Urinary bladder (tissue), 4 donors: ENCODE results near the gene PARS2. TPM values are rescaled to one million over a fixed set of nuclear protein-coding genes. Genes with fewer than 3 reads are reported as not detected.
A peak's percentile ranks its signal among the peaks of the same experiment; 100 is the strongest.

Experiments used
- DNase-seq: peaks from one replicate; pipeline ENCODE4 v3.0.0-alpha.2; 2015; ENCODE audit errors: extremely low spot score
- H3K27ac ChIP-seq: one replicate; pipeline ENCODE4 v1.5.1; 2013; ENCODE audit warnings: low read depth, mild to moderate bottlenecking, moderate library complexity
- H3K36me3 ChIP-seq: one replicate; pipeline ENCODE4 v1.6.1; 2013; ENCODE audit warnings: mild to moderate bottlenecking, moderate library complexity; ENCODE audit not compliant: insufficient read depth
- H3K4me1 ChIP-seq: one replicate; pipeline ENCODE4 v1.6.1; 2013; ENCODE audit warnings: mild to moderate bottlenecking, moderate library complexity; ENCODE audit not compliant: insufficient read depth
- H3K4me3 ChIP-seq: one replicate; pipeline ENCODE4 v1.5.1; 2013; ENCODE audit warnings: low read depth, low read length
- WGBS: extraction: QIAGEN DNeasy Blood & Tissue Kit; methylation state at CpG from one replicate; pipeline ENCODE4 v1.1.7; 2013; 5-methylcytosine and 5-hydroxymethylcytosine counted together
- polyA plus RNA-seq: library from polyadenylated mRNA; stranded (reverse); fragments of 200-250 nt; gene quantifications from one replicate; pipeline ENCODE4 v1.2.3, GENCODE V29; 2013
- total RNA-seq: library from RNA; depleted of rRNA; stranded (reverse); fragments of >200 nt; gene quantifications from one replicate; pipeline ENCODE4 v1.2.3, GENCODE V29; 2014
- donor health status: healthy with polysubstance abuse.
- donor health status: healthy.

The PARS2 gene
- total and polyA plus RNA-seq, 2 donors: 3.3 to 4.0 TPM

- H3K4me3 ChIP-seq: peak overlapping the region; percentile 85
- H3K27ac ChIP-seq: no peak overlapping the region
- DNase-seq: no peak
- H3K4me1 ChIP-seq: no peaks in the 10 kb centered on the region
- 45% methylated on average over 8 of the region's 8 CpGs for WGBS
- H3K36me3 ChIP-seq: peaks cover 8% of the 10 kb centered on the region
These were observed 47.9 kb downstream of the PARS2 start for GRCh38 chr1:54716299-54717047.

GRCh38 chr1:54715493-54716298 lies 48.6 kb downstream of the PARS2 start, which contains the start of gene TTC4:
Gene TTC4 (plus strand): TSS chr1:54715861. CDS start chr1:54715909, 48 bp downstream.
- WGBS: under 1% methylated on average over 51 of the region's 51 CpGs
- H3K36me3 ChIP-seq: peaks cover 8% of the 10 kb centered on the region

GRCh38 chr1:54714881-54715492 lies 49.3 kb downstream of the PARS2 start:
- no peaks in the 10 kb centered on the region for H3K4me1 ChIP-seq
- H3K36me3 ChIP-seq: peaks cover 8% of the 10 kb centered on the region
- no peak for DNase-seq
- peak overlapping the region; percentile 85 for H3K4me3 ChIP-seq
- no peak overlapping the region for H3K27ac ChIP-seq
- 90% methylated on average over 7 of the region's 7 CpGs for WGBS

More at GRCh38 chr1:54715493-54716298, 48.6 kb downstream of the PARS2 start, which contains the start of gene TTC4:
- H3K4me1 ChIP-seq: no peaks in the 10 kb centered on the region
- H3K27ac ChIP-seq: peak within 1 kb of the TSS; percentile 4
- DNase-seq: peak; percentile 29
- peak within 1 kb of the TSS; percentile 85 for H3K4me3 ChIP-seq

- 87% methylated on average over 10 of the region's 10 CpGs for WGBS
- no peaks in the 10 kb centered on the region for H3K4me1 ChIP-seq
These were observed 52.8 kb downstream of the PARS2 start for GRCh38 chr1:54711536-54711935.

GRCh38 chr1:54710841-54711240 lies 53.5 kb downstream of the PARS2 start:
- Histone ChIP-seq H3K4me1 (no peaks in the 10 kb centered on the region), H3K4me3 (no peak overlapping the region), H3K27ac (no peak overlapping the region), H3K36me3 (no peaks in the 10 kb centered on the region)
- no peak for DNase-seq
- 65% methylated on average over 6 of the region's 6 CpGs for WGBS

More at GRCh38 chr1:54711536-54711935, 52.8 kb downstream of the PARS2 start:
- H3K4me3 ChIP-seq: no peak overlapping the region
- H3K27ac ChIP-seq: no peak overlapping the region
- H3K36me3 ChIP-seq: no peaks in the 10 kb centered on the region
- no peak for DNase-seq

GRCh38 chr1:54710434-54710833 lies 53.9 kb downstream of the PARS2 start:
- DNase-seq: no peak
- Histone ChIP-seq H3K27ac (no peak overlapping the region), H3K4me3 (no peak overlapping the region), H3K36me3 (no peaks in the 10 kb centered on the region), H3K4me1 (no peaks in the 10 kb centered on the region)
- 76% methylated on average over 3 of the region's 3 CpGs for WGBS

- WGBS: 49% methylated on average over 8 of the region's 8 CpGs
- Histone ChIP-seq H3K4me1 (no peaks in the 10 kb centered on the region), H3K36me3 (no peaks in the 10 kb centered on the region), H3K27ac (no peak overlapping the region), H3K4me3 (no peak overlapping the region)
- DNase-seq: no peak
These were observed 54.6 kb downstream of the PARS2 start for GRCh38 chr1:54709547-54710292.

GRCh38 chr1:54708385-54708784 lies 55.9 kb downstream of the PARS2 start:
- no peak for DNase-seq
- no peak overlapping the region for H3K4me3 ChIP-seq
- no peaks in the 10 kb centered on the region for H3K36me3 ChIP-seq
- no peak overlapping the region for H3K27ac ChIP-seq
- no peaks in the 10 kb centered on the region for H3K4me1 ChIP-seq

Other genes with a start within 250 kb of the PARS2 start
- gene ACOT11, start 216.3 kb downstream of the PARS2 start, total RNA-seq: 18.8 TPM
- 5.9 TPM for gene ACOT11, start 216.3 kb downstream of the PARS2 start, polyA plus RNA-seq
- not detected for gene FAM151A, start 141.0 kb downstream of the PARS2 start, total RNA-seq
- 0.10 TPM for gene FAM151A, start 141.0 kb downstream of the PARS2 start, polyA plus RNA-seq
- gene MROH7, start 122.7 kb downstream of the PARS2 start, total RNA-seq: 7.5 TPM
- gene MROH7, start 122.7 kb downstream of the PARS2 start, polyA plus RNA-seq: 3.0 TPM
- gene TTC4, start 48.7 kb downstream of the PARS2 start, total RNA-seq: 16.6 TPM
- 14.2 TPM for gene TTC4, start 48.7 kb downstream of the PARS2 start, polyA plus RNA-seq
- gene TTC22, start 36.8 kb upstream of the PARS2 start, total RNA-seq: 2.1 TPM
- 1.0 TPM for gene TTC22, start 36.8 kb upstream of the PARS2 start, polyA plus RNA-seq
- gene DHCR24, start 122.7 kb upstream of the PARS2 start, total RNA-seq: 22.6 TPM
- gene DHCR24, start 122.7 kb upstream of the PARS2 start, polyA plus RNA-seq: 23.4 TPM
- not detected for gene TMEM61, start 216.1 kb upstream of the PARS2 start, total RNA-seq
- 7.0 TPM for gene TMEM61, start 216.1 kb upstream of the PARS2 start, polyA plus RNA-seq
- not detected for gene BSND, start 234.4 kb upstream of the PARS2 start, total RNA-seq
- not detected for gene BSND, start 234.4 kb upstream of the PARS2 start, polyA plus RNA-seq